ENCODE measurements around the gene POSTN. TPM values are rescaled to one million over a fixed set of nuclear protein-coding genes. Genes with fewer than 3 reads are reported as not detected.
A peak's percentile ranks its signal among the peaks of the same experiment; 100 is the strongest.

Gene POSTN
- total RNA-seq, 1 donor from 2014 or later = 10.0 TPM

GRCh38 chr13:37534676-37535075 is 63.9 kb downstream of the POSTN start:
- ATAC-seq (ENCODE audit: poor library complexity) (no peak), DNase-seq (no peak)
- intact Hi-C loops (cut with DNase I) = no loop called here

GRCh38 chr13:37534181-37534580 is 64.4 kb downstream of the POSTN start:
- no peak for ATAC-seq (ENCODE audit: poor library complexity)
- intact Hi-C loops (cut with DNase I) = no loop called here

GRCh38 chr13:37531049-37531448 is 67.5 kb downstream of the POSTN start:
- intact Hi-C loops (cut with DNase I) = no loop called here
- ATAC-seq (ENCODE audit: poor library complexity) (no peak), DNase-seq (no peak)

More at GRCh38 chr13:37534181-37534580, 64.4 kb downstream of the POSTN start:
- no peak for DNase-seq

DNA sequence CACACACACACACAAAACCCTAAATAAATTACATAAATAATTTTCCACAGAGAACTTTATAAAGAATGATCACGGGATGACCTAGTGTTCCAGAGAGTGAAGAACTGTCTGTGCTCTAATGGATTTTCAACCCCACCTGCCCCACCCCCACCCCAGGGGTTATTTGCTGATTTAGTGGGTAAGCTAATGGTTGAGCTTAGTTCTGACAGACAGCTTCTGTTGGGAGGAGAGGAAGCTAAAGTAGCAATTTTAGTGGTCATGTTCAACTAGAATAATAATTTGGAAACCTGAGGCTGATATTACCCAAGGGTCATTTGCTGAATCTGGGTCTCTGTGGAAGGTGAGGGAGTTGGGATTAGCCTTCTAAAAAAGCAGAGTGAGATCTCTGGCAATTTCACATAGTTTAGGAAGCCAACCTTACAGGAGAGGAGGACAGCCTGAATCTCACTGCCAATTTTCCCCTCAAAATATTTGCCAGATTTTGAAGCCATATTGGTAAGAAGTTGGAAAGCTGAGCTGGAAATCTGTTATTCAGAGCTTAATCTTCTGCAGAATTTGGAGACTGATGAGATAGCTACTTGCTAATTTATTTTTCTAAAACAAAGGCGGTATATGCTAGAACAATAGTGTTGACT is 68.7 kb downstream of the POSTN start:
- no peak for DNase-seq
- intact Hi-C loops (cut with DNase I) = no loop called here
- no peak for ATAC-seq (ENCODE audit: poor library complexity)

- ATAC-seq (ENCODE audit: poor library complexity) (peak; percentile 38), DNase-seq (no peak)
- intact Hi-C loops (cut with DNase I) = no loop called here
Observed at GRCh38 chr13:37526710-37527473, 71.7 kb downstream of the POSTN start.

- ATAC-seq (ENCODE audit: poor library complexity) (no peak), DNase-seq (no peak)
- intact Hi-C loops (cut with DNase I) = no loop called here
Observed at GRCh38 chr13:37515226-37515625, 83.3 kb downstream of the POSTN start.

All from Right ventricle myocardium superior (tissue), 1 donor.